ENCODE results near the gene SFMBT1.

DNA sequence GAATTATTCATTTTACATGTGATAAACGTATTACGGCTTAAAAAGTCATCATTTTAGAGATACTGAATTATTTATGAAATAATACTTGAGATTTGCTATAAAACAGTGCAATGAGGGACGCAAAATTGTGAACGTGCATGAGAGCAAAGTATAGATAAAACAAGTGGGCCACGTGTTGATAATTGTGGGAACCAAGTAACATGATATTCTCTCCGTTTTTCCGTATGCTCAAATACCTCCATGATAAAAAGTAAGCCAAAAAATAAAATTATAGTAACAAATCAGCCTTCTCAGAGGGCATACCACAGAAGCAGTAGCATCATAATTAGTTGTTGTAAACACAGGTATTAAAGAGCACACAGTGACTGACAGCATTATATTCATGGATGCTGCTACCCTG is 42.6 kb downstream of the SFMBT1 start:
- TF ChIP-seq, protein P1, sequence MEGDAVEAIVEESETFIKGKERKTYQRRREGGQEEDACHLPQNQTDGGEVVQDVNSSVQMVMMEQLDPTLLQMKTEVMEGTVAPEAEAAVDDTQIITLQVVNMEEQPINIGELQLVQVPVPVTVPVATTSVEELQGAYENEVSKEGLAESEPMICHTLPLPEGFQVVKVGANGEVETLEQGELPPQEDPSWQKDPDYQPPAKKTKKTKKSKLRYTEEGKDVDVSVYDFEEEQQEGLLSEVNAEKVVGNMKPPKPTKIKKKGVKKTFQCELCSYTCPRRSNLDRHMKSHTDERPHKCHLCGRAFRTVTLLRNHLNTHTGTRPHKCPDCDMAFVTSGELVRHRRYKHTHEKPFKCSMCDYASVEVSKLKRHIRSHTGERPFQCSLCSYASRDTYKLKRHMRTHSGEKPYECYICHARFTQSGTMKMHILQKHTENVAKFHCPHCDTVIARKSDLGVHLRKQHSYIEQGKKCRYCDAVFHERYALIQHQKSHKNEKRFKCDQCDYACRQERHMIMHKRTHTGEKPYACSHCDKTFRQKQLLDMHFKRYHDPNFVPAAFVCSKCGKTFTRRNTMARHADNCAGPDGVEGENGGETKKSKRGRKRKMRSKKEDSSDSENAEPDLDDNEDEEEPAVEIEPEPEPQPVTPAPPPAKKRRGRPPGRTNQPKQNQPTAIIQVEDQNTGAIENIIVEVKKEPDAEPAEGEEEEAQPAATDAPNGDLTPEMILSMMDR (IDR thresholded peaks at IDR 0.05; ENCODE audit: poor library complexity) = no peak
- no peak for TF ChIP-seq EZH2 (IDR thresholded peaks at IDR 0.05; ENCODE audit: borderline replicate concordance)

All from hepatocyte (in vitro differentiated cells).